GM12878 (cell line): ENCODE data around the gene MAGI2.

ENCODE experiments used
- MXI1 ChIP-seq: fragments of 150-350 bp; IDR thresholded peaks from 2 replicates; pipeline ENCODE4 v1.6.1; 2011; ENCODE audit warnings: low read depth, mild to moderate bottlenecking, inconsistent platforms, low read length, improper control_type of control experiment
- YY1 ChIP-seq: IDR thresholded peaks from 2 replicates; pipeline ENCODE4 v1.6.1; 2011; ENCODE audit warnings: low read depth, mild to moderate bottlenecking, low read length

GRCh38 chr7:78179827-78180477 lies 1273.5 kb downstream of the MAGI2 start:
- TF ChIP-seq MXI1, result no peak
- no peak for TF ChIP-seq YY1
